NCI-H1417 (cell line): ENCODE measurements around the gene ITGB6.
"Not testable (repeated sequence)": the region's sequence is repeated elsewhere in the genome, so short reads cannot be mapped to it uniquely, and the experiment has no call there.

Experiments
- DNase-seq, 3 experiments: peaks; one replicate each; lab custom pipeline; 2025; lab: John Stamatoyannopoulos, UW

The ITGB6 gene

DNA sequence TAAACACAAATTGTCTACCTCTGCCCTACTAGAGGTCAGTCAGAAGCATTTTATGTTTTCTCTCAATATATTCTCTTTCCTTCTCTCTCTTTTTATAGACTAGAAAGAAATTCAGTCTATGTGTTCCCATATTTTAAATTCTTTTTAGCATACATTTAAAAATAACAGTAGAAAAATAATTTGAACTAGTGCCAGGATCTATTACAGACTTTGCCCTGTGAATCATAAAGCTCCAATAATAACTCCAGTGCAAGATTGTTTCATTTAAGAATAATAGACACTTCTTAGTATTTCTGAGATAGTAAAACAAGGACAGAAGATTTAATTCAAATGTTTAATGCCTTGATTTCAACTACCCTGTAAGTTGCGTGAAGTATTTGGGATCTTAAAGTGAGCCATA lies 60.1 kb downstream of the ITGB6 start:
- DNase-seq: no peak

DNA sequence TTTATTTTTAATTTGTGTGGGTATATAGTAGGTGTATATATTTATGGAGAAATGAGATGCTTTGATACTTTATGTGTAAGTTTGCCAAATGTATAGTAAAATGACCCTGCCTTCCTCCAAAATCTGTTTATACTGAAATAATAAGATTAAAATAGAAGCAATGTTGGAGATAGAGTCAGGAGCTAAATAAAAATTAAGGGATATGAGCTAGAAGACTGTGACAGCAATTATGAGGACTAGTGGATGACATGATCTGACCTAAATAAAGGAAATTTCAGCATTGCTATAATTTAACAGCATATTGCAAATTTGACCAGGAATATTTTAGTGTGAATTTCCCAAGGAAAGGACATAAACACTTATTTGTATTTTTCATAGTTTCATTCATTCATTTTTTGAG lies 60.7 kb downstream of the ITGB6 start:
- DNase-seq: no peak

DNA sequence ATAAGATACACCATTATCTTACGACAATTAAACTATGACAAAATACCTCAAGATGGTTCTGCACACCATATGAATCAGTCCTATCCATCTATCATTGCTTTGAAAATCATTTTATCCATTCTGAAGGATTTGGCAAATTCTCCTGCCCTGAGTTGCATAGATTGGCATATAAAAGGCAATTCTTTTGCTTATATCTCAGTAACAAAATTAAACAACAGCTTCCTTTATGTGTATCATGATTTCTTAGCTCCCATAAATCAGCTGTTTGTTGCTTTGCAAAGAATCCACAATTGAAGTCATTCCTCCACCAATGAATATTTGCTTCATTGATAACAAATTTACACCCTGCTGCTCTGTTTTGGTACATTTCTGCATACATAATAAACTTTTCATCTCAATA lies 61.7 kb downstream of the ITGB6 start:
- no peak for DNase-seq

DNA sequence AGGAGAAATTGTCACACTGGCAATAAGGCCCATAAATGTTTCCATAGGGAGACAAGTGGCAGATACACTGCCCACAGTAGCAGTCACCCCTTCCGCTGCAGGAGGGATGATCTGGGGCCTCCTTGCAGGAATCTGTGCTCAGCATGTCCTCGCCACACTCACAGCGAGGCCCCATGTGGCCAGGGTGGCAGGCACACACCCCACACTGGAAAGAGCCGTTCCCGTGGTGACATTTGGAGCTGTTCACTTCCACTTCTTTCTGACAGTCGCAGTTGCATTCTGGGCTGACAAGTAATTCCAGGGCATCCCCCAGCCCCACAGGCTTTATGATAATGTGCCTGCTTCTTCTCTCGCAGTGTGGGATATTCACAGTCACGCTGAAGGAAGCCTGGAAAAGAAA lies 62.6 kb downstream of the ITGB6 start:
- no peak for DNase-seq

DNA sequence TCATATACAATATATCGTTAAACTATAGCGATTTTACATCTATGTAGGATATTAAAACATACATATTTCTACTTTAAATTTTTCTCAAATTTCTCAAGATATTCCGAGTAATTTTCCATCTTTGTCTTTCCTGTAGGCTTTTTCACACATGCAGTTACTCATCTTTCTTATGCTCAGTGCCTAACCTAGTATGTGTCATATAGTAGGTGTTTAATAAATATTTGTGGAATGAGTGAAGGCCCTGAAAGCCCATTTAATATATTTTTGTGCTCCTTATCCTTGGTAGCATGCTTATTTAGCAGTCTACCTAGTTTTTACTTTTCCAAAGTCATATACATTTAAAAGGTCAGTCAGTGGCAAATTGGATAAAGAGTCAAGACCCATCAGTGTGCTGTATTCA lies 67.3 kb downstream of the ITGB6 start:
- DNase-seq: no peak

DNA sequence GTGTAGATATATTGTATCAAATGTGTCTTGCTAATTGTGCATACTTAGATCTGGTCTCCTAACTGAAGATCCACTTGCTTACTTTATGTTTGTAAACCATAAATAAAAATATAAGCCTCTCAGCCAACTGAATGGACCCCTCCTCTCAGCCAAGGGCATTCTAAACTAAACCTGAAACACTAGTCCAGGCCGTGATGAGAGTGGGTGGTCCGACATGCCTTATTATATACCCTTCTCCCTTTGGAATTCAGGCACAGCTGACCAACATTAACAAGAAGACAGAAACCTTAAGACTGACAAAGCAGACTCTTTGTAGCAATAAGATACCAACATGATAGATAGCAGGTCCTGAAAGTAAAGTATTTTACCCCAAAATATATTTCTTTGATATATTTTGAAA lies 73.3 kb downstream of the ITGB6 start:
- no peak for DNase-seq

DNA sequence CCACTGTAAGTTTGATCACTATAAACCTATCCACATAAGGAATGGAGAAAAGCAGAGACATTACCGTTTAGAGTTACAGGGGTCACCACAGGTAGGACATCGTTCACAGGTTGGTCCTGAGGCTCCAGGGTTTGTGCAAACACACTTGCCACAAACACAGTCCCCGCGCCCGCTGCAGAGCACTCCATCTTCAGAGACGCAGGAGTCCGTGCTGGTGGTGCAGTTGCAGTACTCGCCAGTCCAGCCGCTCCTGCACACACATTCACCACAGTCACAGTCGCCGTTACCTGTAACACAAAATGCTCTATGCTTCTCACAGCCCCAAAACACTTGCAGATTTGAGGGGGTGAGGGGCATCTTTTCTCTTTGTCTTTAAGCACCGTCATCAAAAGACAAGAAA lies 73.8 kb downstream of the ITGB6 start:
- DNase-seq: no peak

DNA sequence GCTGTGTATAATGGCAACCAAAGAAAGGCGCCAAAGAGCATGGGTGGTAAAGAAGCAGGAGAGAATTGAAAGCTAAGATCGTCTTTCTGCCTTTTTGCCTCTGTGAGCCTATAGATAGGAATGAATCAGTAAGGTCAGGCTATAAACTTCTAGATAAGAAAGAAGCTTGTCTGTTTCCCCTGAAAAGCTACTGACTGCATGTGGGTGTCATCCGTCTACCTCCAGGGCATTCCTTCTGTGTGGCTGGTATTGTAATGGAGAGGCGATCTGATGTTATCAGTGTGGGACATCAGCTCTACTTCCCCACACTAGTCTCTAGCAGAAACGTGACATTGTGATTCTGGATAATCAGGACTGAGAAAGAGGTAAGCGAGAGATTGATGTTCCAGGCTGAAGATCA lies 74.2 kb downstream of the ITGB6 start:
- no peak for DNase-seq

DNA sequence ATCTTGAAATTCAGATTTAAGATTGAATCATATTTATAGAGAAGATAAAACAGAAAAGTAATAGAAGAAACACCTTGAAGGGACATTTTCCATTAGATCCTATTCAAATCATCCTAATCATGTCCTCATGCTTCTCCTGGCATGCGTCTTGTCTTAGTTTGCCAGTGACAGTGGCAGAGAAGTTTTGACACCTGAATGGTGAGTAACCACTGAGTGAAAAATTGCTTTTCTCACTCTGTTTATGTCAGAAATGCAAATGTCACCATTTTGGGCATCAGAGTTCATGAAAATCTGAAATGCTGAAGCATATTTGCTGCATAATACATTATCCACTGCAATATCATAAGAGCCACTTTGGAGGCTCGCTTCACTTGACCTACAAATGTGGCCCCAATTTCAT lies 74.7 kb downstream of the ITGB6 start:
- DNase-seq: no peak

DNA sequence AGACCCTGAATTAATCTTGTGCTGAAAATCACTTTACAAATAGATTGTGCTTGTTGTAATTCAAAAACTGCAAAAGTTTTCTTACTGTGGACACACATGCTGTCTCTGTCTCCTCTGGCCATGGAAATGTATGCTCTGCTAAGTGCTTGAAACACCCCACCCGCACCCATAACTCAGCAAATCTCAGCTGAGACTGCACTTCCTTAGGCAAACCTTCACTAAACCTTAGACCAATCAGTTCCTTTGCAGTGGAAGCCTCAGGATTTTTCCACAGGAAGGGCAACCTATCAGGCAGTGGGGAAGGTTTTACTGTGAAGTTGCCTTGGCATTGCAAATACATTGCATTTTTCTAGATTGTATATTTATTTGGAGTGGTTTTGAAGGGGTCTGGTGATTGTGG lies 75.5 kb downstream of the ITGB6 start:
- DNase-seq: no peak

DNA sequence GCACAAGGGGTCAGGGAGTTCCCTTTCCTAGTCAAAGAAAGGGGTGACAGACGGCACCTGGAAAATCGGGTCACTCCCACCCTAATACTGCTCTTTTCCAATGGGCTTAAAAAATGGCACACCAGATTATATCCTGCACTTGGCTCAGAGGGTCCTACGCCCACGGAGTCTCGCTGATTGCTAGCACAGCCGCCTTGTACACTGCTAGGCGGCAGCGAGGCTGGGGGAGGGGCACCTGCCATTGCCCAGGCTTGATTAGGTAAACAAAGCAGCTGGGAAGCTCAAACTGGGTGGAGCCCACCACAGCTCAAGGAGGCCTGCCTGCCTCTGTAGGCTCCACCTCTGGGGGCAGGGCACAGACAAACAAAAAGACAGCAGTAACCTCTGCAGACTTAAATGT lies 85.4 kb downstream of the ITGB6 start:
- not testable (repeated sequence) for DNase-seq

DNA sequence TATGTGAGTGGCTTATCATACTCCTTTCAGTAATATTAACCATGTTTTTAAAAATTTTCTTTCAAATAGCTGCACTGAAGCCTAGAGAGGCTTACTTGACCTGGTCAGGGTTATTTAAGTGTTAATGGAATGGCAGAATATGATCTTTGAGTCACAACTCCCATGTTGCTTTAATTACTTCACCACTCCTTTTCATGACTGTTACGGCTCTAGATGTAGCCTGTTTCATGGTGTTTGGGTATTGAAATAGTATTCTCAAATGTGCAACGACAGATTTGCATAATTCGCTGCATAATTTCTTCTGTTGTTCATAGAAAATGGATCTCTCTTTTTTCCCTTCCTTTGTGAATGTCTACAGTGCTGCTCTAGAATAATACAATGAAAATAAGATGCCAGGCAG lies 86.1 kb downstream of the ITGB6 start:
- DNase-seq: no peak

DNA sequence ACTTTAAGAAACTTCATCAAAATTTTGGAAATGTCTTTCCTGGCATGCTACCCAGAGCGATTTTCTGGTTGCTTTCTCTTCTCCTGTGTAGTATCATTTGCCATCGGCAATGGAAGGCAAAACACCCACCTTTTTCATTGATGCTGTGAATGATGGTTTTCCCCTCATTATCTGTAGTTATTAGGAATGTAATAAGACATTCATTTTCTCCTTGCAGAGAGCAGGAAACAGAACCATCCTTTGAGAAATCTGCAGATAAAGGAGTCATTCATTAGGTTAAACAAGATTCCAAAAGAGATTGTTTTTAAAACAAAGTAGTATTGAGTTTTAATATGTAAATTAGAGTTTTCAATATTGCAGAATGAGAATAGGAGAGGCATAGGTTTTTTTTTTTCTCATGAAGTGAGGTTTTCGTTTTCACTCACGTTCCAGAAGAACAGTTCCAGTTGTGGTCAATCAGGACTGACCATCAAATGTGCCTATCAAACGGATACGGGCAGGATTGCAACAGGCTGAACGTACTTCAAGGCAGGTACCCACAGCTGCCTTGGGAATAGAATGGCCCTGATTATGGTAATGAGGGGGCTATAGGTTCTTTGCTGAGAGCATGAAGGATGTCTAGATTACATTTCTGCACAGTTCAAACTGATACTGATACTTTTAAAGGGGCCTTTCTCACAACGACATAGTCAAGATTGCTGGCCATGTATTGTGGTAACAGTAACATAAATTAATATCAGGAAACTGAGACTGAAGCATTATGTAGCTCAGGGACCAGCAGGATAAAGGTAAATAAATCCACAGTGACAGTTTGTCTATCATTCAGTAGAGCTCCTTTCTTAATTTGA lies 87.9 kb downstream of the ITGB6 start:
- DNase-seq: no peak

DNA sequence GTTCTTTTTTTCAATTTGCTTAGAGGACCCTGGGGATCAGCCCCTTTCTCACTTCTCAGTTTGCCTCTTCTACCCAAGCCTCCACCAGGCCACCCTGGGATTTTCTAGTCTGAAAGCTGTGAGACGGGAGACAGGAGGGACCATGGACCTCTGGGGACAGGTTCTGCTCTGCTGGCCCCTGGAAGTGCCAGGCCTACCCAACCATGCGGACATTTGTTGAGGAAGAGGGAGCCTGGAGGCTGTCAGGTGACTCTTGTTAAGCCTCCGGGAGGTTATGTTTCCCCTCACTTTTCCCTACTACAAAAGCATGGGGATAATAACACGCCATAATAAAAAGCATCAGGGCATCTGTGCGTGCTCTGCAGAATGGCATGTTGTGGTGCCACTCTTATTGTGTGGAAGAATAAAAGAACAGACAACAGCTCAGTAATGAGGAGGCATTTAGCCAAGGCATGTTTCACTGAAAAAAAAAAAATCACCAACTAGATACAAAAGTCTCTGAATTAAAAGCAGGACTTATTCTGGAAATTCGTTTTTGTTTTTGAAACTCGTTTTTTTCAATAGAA lies 89.3 kb downstream of the ITGB6 start:
- peak in 1 of 3 experiments; percentile 1 for DNase-seq

DNA sequence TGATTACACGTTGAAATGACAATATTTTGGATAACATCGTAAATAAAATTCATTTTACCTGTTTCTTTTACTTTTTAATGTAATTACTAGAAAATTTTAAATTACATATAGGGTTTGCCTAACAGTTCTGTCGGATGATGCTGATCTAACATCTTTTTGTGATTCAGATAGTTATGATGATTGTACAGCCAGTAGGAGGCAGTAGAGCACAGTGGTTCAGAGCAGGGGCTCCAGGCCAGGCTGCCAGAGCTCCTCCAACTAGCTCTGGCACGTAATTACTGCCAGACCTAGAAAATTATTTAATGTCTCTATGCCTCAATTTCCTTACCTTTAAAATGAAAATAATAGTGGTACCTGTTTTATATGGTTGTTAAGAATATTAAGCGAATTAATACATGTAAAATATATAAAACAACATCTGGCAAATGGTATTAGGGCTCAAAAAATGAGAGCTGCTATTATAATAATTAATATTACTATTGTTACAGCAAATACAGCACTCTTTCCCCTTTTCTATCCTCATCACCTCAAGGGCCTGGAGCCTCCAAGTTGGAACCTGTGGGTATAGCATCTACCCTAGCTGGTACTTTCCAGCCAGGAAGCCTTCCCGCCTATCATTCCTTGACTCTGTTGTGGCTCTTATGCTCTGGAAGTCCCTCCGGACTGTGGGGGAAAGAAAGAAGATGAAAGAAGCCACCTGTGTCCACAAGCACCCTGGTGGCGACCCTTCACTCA lies 90.0 kb downstream of the ITGB6 start:
- peak in 2 of 3 experiments; percentile 0 to 41 for DNase-seq

DNA sequence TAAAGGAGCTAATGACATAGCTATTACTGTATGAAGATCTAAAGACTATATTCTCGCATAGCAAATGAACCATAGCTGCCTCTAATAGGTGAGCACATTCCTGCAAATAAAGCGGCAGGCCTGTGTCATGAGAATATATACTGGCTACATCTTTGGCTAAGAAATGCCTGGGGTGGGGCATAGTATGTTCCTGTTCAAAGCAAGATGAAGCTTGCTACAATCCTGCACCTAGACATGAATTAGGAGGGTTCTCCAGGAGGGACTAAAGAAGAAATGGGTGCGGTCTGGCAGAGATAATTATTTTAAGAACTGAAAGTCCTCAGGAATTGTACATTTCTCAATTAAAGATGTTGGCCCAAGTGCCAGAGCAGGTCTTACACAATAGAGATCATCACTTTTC lies 90.8 kb downstream of the ITGB6 start:
- no peak for DNase-seq

DNA sequence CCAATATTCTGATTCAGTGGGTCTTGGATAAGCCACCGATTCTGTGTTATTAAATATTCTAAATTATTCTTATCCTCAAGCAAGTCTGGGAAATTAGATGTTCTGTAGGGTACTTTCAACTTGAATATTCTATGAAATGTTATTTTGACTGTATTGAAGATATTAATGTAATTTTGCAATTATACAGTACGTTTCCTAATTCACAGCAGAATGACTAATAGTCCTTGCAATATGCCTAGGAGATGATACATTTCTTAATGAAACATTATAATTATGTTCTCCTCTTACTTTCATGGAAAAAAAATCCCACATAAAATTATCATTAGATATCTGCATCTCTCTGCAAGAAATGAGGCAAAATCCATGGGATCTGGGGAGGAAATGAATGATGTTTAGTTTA lies 91.4 kb downstream of the ITGB6 start:
- no peak for DNase-seq

DNA sequence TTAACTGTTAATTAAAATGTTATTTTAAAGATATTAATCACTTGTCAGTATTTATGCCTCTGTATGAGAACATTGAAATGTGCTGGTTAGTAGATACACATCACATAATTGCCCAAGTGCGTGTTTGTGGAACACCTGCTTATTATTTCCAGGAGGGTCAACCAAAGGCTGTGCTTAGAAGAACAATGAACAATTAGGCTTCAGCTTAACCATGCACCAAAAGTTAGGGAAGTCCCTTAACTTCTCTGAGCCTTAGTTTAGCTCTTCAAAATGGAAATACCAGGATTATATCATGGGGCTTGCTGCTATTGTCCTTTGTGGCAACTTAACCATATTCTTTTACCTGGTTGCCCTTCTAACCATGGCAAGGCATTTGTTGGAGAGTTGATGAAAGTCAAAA lies 94.7 kb downstream of the ITGB6 start:
- peak in 2 of 3 experiments; percentile 1 to 27 for DNase-seq

DNA sequence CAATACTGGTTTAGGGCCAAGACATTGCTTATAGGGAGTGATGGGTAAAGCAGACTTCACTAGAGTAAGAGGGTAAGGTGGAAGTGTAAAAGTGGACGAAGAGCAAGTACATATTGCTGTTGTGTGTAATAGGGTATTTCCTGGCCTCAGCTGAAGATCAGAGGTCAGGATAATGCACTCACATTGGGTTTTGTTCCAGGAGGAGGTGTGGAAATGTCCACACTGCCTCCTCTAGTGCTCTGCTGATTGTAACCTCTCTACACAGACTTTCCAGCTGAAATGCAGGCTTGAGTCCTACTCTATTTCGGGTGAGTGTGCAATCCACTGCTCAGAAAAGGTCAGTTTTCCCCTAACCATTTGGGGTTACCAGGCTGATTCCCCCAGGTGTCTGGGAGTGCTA lies 96.0 kb downstream of the ITGB6 start:
- DNase-seq: no peak

DNA sequence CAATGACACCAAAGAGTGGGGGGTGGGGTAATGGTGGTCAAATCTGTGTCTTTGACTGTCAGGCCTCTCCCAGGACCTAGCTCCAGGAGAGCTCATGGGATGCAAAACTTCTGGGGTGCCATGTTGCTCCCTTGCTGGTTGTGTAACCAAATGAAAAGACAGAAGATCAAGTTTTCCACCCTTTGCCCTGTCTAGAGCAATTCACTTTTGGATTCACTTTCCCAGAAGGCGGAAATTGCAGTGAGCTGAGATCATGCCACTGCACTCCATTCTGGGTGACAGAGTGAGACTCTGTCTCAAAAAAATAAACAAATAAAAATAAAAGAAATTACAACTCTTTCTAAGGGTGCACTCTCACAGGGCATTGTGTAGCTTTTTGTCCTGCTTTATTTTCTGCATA lies 102.7 kb downstream of the ITGB6 start:
- DNase-seq: no peak

DNA sequence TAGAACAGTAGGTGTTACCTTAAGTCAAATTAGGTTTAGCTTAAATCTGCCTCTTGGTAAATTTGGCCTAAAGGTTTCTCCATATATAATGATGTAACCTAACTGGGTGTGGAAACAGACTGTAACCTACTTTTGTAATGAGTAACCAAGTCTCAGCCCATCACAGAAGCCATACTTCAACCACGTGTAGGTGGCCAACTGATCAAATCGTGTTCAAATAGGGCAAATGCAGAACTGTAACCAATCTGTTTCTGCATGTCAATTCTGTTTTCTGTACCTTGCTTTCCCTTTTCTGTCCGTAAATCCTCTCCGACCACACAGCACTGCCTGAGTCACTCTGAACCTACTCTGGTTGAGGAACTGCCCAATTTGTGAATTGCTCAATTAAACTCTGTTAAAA lies 103.7 kb downstream of the ITGB6 start:
- no peak for DNase-seq

DNA sequence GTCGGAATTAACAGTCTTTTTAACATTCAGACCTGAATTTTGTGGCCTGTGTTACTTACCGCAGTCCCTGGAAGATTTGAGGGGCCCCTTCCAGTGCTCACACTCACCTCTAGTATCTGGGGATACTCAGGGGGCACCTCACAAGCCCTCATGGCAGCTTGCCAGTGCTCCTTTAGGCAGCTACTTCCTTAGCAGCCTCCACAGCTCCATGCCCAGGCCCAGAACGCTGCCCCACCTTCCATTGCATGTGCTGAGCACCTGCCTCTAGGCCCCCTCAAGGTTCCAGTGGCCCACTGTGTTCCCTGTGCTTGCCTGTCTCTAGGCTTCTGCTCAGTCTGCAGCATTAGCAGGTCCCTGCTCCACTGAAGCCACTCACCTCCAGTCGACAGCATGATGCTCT lies 107.6 kb downstream of the ITGB6 start:
- no peak for DNase-seq

DNA sequence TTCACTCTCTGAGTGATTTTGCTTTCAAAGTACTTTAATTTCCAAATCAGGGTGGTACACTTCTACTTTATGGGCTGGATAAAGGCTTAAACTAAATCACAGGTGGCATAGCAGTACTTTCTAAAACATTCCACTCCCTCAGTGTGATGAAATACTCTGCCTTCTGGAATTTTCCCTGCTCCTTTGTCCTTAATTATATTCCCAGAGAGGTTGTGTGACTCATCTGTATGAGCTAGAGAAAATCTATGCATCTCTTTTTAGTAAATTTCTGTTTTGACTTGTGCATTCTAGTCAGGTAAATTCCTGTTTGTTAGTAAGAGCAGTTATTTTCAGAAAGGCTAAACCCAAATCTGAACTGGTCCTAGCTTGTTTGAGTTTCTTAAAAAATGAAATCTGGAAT lies 108.7 kb downstream of the ITGB6 start:
- DNase-seq: no peak
